Stimulated activated CD8-positive, alpha-beta memory T cell treated with anti-CD3 and anti-CD28 coated beads, Interleukin-4, amount 100 ng/mL, for 4 hours (primary cell): ENCODE data around the gene CD274.
"Not testable (repeated sequence)": the region's sequence is repeated elsewhere in the genome, so short reads cannot be mapped to it uniquely, and the experiment has no call there.

Experiments used
- DNase-seq, 2 donors: peaks; one replicate each; pipeline ENCODE4 v3.0.0-alpha.2; 2020; ENCODE audit warnings: low read depth in 2 of 2, low spot score in 1 of 2

Gene CD274

DNA sequence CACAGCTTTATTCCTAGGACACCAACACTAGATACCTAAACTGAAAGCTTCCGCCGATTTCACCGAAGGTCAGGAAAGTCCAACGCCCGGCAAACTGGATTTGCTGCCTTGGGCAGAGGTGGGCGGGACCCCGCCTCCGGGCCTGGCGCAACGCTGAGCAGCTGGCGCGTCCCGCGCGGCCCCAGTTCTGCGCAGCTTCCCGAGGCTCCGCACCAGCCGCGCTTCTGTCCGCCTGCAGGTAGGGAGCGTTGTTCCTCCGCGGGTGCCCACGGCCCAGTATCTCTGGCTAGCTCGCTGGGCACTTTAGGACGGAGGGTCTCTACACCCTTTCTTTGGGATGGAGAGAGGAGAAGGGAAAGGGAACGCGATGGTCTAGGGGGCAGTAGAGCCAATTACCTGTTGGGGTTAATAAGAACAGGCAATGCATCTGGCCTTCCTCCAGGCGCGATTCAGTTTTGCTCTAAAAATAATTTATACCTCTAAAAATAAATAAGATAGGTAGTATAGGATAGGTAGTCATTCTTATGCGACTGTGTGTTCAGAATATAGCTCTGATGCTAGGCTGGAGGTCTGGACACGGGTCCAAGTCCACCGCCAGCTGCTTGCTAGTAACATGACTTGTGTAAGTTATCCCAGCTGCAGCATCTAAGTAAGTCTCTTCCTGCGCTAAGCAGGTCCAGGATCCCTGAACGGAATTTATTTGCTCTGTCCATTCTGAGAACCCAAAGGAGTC is at the start of gene CD274:
Gene CD274 (plus strand): TSS at position 184 of the 733 bp plus-strand sequence. CDS start 5,572 bp downstream, outside the sequence.
- peak; percentile 58 to 74 for DNase-seq

DNA sequence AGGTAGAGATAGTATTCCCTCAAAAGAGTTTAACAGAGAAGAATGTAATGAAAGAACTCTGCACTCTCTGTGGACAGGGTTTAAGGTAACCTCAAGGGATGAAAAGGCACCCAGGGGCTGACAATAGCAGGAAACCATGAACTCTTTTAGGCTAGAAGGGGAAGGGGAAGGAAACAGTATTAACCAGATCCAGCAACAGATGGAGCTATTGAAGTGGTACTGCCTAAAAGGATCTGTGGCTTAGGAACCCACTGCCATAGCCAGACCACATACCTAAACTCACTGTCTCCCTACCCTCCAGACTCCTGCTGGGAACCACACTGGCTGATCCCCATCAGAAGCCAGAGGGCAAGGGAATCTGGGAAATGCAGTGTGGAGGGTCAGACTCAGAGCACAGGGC is 48.1 kb upstream of the CD274 start:
- no peak for DNase-seq

DNA sequence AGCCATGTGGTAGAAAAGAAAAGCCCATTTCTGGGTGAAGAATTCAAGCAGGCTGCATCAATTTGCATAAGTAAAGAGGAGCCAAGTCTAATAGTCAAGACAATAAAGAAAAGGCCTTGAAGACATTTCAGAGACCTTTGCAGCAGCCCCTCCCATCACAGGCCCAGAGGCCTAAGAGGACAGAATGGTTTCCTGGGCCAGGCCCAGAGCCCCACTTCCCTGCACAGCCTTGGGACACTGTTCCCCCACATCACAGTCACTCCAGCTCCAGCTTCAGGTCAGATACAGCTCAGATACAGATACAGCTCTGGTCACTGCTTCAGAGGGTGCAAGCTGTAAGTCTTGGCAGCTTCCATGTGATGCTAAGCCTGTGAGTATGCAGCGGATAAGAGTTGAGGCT is 41.7 kb upstream of the CD274 start:
- DNase-seq = no peak

- DNase-seq = no peak
Observed at GRCh38 chr9:5416953-5417352, 33.4 kb upstream of the CD274 start.

DNA sequence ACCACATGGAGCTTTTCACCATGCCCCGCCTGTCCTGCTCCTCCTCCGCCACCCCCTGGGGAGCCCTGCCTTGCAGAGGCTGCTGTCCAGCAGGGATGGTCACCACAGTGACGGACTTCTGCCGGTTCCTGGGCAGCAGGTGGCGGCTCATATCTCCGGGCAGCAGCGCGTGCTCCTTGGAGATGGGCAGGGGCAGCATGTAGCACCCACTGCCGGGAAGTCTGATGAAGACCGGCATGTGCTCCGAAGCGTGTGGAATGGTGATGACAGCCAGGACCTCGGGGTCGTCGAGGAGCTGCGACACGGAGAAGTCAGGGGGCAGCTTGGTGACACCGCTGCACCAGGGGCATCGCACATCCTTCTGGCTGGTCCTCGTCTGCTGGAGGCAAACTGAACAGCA is 31.9 kb upstream of the CD274 start:
- no peak for DNase-seq

DNA sequence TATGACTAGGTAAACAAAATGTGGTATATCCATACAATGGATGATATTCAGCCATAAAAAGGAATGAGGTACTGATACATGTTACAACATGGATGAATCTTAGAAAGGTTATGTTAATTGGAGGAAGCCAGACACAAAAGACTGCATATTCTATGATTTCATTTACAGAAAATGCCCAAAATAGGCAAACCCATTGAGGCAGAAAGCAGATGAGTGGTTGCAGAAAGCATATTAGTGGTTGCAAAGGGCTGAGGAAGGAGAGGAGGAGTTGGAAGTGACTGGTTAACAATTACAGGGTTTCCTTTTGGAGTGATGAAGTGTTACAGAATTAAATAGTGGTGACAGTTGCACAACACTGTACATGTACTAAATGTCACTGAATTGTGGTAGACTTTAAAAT is 30.4 kb upstream of the CD274 start:
- DNase-seq = no peak

DNA sequence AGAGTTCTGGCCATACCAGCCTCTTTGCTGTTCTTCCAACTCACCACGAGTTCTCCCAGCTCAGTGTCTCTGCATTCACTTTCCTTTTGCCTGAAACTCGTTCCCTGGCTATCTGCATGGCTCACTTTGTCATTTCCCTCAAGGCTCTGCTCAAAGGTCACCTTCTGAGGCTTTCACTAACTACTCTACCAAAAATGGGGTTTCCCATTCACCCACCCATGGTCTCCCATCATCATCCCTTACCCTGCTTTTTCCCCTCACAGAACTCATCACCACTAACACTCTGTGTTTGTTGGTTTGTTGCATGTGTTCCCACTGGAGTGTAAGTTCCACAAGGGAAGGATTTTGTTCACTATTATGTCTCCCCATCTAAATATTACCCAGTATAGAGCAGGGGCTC is 29.2 kb upstream of the CD274 start:
- DNase-seq = no peak

DNA sequence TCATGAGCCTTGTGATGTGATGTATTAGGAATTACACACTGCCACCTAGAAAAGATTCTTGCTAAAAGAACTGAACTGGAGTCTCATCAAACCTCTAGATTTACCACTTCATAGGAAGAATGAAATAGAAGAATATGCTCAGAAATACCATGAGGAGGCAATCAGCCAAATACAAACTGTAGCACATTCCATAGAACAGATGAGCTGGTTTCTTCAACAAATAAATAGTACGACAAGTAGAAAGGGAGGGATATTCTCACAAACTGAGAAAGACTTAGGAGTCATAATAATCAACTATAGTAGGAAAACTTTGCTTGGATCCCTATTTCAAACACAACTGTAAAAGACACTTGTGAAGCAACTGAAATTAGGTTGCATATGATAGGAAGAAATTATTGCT is 28.1 kb upstream of the CD274 start:
- DNase-seq = no peak

DNA sequence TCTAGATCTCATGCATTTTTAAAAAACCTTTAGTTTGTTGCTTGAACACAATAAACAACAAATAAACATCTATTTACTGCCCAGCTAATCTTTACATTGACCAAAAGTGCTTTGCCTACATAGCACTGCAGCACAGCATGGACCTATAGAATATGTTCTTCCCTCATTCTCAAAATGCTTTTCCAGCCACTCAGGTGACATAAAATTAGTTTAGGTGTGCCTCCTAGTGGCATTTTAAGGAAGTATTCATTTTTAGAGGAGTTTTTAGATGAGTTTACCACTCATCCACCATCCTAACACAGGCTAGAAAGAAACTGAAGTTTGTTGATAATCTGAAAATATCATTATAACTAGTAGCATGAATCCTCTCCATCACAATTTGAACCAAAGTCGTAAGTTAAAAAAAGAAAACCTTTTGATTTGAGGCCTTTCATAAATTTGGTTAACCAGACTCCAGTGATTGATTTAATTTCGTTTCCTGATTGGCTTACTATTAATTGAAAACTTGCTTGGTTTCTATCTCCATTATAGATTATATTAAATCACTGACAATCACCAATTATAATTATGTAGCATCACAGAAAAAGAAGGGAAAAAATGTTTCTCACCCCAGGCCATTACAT is 25.2 kb upstream of the CD274 start:
- no peak for DNase-seq

- no peak for DNase-seq
Observed at GRCh38 chr9:5427005-5427404, 23.3 kb upstream of the CD274 start.

- DNase-seq = no peak
Observed at GRCh38 chr9:5428172-5428571, 22.2 kb upstream of the CD274 start.

- DNase-seq = no peak
Observed at GRCh38 chr9:5428794-5429528, 21.4 kb upstream of the CD274 start.

DNA sequence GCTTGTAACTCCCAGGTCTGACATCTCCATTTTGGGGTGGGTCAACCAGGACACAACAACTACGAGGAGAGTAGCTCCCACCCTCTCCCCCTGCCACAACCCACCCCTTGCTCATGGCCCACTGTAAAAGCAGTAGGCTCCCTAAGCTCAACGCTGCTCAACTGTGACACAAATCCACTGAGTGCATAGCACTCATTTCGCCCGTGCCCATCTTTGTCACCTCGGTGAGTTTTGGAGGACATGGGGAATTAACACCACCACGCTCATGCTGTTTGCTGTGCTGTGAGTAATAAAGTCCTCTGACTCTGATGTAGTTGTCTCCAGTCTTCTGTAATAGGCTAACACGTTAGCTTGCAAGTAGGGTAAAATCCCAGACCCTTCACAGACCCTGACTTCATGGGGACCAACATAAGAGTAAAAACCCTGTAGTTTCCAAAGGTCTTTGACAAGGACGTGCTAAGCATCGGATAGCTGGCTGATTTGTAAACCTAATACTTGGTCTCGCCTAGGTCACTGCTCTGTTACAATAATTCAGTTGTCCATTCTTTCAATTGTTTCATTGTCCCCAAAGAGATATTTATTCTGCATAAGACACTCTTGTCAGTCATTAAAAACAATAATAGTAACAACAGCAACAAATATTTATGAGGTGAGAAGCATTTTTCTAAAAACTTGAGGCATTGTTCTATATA is 20.3 kb upstream of the CD274 start:
- DNase-seq = no peak

GRCh38 chr9:5430912-5431311 is 19.4 kb upstream of the CD274 start:
- no peak for DNase-seq

DNA sequence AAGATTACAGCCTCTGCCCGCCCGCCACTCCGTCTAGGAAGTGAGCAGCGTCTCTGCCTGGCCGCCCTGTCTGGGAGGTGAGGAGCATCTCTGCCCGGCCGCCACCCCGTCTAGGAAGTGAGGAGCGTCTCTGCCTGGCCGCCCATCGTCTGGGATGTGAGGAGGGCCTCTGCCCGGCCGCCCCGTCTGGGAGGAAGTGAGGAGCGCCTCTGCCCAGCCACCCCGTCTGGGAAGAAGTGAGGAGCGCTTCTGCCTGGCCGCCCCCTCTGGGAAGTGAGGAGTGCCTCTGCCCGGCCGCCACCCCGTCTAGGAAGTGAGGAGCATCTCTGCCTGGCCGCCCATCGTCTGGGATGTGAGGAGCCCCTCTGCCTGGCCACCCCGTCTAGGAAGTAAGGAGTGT is 17.5 kb upstream of the CD274 start:
- not testable (repeated sequence) for DNase-seq

GRCh38 chr9:5433328-5433727 is 17.0 kb upstream of the CD274 start:
- DNase-seq = not testable (repeated sequence)

GRCh38 chr9:5433841-5434810 is 16.2 kb upstream of the CD274 start:
- not testable (repeated sequence) for DNase-seq

GRCh38 chr9:5435912-5436311 is 14.4 kb upstream of the CD274 start:
- DNase-seq = no peak

DNA sequence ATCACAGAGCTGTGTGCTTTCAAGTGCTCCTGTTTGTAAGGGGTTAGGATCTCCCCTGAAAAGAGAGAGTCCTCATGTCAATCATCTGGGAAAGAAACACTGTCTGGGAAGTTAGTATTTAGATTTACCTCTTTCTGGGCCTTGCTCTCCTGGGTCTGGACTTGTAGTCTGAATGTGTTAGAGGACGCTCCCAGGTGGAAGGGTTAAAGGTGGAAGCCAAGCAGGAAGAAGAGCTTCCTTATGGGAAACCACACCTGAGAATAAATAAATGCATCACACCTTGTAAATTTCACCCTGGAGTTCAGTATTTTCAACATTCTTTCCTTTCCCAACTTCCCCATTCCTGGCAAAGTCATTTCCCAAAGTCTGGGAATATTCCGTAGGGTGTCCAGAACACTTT is 13.9 kb upstream of the CD274 start:
- DNase-seq = no peak
